Measurements from ENCODE around the gene TRAPPC1.

TRAPPC1 gene

DNA sequence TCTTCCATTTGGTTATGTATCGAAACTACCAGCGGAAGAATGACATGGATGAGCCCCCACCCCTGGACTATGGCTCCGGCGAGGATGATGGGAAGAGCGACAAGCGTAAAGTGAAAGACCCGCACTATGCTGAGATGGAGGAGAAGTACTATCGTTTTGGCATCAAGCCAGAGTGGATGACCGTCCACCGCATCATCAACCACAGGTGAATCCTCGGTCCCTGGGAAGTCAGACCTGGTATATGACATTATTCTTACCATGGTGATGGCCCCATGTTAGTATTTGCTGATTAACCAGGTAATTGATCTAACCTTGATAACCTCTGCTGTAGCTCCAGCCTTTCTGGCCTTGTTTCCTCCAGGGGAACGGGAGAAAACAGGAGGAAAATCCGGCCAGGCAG is 34.7 kb downstream of the TRAPPC1 start:
- peak overlapping the region; percentile 88 for H3K27ac Mint-ChIP-seq
- H3K27me3 Mint-ChIP-seq, result no peaks in the 10 kb centered on the region
- H3K36me3 Mint-ChIP-seq (ENCODE audit: low read depth), result peaks cover 73% of the 10 kb centered on the region

DNA sequence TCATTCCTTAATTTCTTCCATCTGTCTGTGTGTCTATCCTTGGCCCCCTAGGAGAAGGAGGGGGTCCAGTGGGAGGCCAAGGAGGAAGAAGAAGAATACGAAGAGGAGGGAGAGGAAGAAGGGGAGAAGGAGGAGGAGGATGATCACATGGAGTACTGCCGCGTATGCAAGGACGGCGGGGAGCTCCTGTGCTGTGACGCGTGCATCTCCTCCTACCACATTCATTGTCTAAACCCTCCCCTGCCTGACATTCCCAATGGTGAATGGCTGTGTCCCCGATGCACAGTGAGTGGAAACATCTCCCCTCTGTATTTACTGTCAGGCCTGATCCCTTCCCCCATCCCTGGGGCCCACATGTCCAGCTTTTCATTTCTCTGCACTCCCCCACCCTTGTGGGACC is 36.9 kb downstream of the TRAPPC1 start:
- Mint-ChIP-seq H3K27ac (peak overlapping the region; percentile 13), H3K36me3 (ENCODE audit: low read depth) (peaks cover 82% of the 10 kb centered on the region), H3K4me1 (ENCODE audit: low read depth) (peaks cover 17% of the 10 kb centered on the region), H3K27me3 (no peaks in the 10 kb centered on the region), H3K4me3 (no peak overlapping the region), H3K9me3 (no peaks in the 10 kb centered on the region)

More for the DNA sequence above, 34.7 kb downstream of the TRAPPC1 start:
- H3K9me3 Mint-ChIP-seq, result no peaks in the 10 kb centered on the region
- H3K4me3 Mint-ChIP-seq, result no peak overlapping the region
- peaks cover 13% of the 10 kb centered on the region for H3K4me1 Mint-ChIP-seq (ENCODE audit: low read depth)

DNA sequence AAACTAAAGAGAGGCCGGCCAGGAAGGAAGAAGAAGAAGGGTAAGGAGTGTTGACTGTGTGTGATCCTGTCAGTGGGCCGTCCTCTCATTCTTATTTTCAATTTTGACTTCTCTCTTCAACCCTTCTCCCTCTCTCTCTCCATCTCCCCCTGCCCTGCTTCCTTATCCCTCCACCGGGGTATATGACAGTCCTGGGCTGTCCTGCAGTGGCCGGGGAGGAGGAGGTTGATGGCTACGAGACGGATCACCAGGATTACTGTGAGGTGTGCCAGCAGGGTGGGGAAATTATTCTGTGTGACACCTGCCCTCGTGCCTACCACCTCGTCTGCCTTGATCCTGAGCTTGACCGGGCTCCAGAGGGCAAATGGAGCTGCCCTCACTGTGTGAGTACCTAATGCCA is 37.5 kb downstream of the TRAPPC1 start:
- Mint-ChIP-seq H3K36me3 (ENCODE audit: low read depth) (peaks cover 81% of the 10 kb centered on the region), H3K9me3 (no peaks in the 10 kb centered on the region), H3K4me1 (ENCODE audit: low read depth) (peaks cover 17% of the 10 kb centered on the region), H3K4me3 (no peak overlapping the region), H3K27me3 (no peaks in the 10 kb centered on the region), H3K27ac (no peak overlapping the region)

DNA sequence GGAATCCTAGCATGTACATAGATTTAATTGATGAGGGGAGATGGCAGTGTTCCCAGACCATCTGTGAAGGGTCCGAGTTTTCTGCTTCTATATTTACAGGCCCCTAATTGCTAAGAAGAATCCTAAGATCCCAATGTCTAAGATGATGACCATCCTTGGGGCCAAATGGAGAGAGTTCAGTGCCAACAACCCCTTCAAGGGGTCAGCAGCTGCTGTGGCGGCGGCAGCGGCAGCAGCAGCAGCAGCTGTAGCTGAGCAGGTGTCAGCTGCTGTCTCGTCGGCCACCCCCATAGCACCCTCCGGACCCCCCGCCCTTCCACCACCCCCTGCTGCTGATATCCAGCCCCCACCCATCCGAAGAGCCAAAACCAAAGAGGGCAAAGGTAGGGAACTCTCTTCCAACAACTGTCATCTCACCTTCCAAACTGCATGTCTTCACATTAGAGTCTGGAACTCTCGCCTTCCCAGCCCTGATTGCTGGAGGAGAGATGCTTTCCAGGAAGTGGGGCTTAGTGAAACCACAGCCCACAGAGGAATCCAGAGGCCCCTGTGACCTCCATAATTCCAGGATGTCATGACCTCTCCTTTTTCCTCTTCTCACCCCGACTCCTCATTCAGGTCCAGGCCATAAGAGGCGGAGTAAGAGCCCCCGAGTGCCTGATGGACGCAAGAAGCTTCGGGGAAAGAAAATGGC is 38.4 kb downstream of the TRAPPC1 start:
- Mint-ChIP-seq H3K36me3 (ENCODE audit: low read depth) (peaks cover 72% of the 10 kb centered on the region), H3K9me3 (no peaks in the 10 kb centered on the region), H3K4me1 (ENCODE audit: low read depth) (peaks cover 17% of the 10 kb centered on the region), H3K27me3 (no peaks in the 10 kb centered on the region), H3K27ac (peak overlapping the region; percentile 23), H3K4me3 (no peak overlapping the region)

DNA sequence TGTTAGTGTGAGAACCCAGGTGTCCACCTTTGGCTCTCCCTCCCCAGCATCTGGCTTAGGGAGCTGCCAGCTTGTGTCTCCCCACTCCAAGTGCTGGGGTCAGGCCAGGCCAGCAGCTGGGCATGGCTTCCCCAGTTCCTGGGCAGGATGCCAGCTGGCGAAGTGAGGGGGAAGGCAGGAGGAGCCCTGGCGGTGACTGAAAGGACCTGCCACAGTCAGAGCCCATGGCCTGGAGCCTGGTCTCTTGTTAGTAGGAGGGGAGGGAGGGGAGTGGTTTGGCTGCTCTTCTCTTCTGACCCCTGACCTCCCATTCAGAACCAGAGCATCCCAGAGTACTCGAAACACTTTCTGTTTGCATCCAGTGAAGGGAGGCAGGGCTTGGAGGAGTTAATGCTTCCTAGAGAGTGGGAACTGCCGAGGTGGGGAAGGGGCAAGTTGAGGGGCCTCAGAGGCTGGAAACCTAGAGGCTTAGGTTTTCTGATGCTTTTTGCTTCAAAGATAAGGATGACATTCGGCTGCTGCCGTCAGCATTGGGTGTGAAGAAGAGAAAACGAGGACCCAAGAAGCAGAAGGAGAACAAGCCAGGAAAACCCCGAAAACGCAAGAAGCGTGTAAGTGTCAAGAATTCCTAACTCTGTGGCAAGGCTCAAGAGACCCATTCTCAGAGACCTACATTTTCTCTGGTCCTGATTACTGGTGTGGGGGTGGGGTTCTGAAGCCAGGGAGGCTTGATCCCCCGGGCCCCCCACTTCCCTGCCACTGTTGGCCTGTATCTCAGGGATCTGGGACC is 42.4 kb downstream of the TRAPPC1 start:
- no peak overlapping the region for H3K27ac Mint-ChIP-seq
- H3K27me3 Mint-ChIP-seq, result no peaks in the 10 kb centered on the region
- H3K9me3 Mint-ChIP-seq, result no peaks in the 10 kb centered on the region
- peaks cover 41% of the 10 kb centered on the region for H3K36me3 Mint-ChIP-seq (ENCODE audit: low read depth)
- H3K4me3 Mint-ChIP-seq, result no peak overlapping the region
- H3K4me1 Mint-ChIP-seq (ENCODE audit: low read depth), result peaks cover 4% of the 10 kb centered on the region

DNA sequence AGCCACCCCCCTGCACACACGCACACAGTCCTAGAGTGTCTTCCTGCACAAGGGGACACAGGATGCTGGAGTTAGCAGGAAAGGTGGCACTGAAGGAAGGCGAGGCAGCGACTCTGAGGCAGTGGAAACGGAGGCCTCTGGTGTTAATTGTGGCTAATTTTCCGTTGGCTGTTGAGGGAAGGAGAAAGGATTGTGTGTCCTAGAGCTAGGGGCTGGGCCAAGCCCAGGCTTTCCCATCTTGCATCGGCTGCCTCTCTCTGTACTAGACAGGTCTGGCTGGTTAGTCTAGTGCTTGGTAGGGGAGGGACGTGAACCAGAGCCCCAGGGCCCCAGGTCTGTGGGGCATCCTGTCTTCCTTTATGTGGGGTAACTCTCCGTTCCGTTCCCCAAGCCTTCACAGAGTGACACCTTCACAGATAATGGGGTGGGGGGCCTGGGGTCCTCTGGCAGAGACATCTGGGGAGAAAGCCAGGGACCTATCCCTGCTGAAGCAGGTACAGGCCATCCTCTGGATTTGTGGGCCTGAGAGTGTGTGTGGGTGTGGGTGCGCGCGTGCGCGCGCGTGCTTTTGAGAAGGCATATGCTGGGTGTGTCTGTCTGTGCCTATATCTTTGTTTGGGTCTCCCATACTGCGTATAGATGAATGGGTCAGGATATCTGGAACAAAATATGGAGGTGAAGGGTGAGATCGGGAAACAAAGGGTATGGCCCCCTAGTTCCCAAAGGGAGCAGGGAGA is 43.4 kb downstream of the TRAPPC1 start, which contains the start of gene CHD3:
TSS of gene CHD3 (plus strand) at position 606 of the 737 bp plus-strand sequence. CDS start 212 bp downstream, outside the sequence.
- Mint-ChIP-seq H3K4me3 (no peak within 1 kb of the TSS), H3K9me3 (no peaks in the 10 kb centered on the region), H3K36me3 (ENCODE audit: low read depth) (peaks cover 31% of the 10 kb centered on the region), H3K27ac (no peak within 1 kb of the TSS), H3K4me1 (ENCODE audit: low read depth) (peaks cover 4% of the 10 kb centered on the region), H3K27me3 (no peaks in the 10 kb centered on the region)

DNA sequence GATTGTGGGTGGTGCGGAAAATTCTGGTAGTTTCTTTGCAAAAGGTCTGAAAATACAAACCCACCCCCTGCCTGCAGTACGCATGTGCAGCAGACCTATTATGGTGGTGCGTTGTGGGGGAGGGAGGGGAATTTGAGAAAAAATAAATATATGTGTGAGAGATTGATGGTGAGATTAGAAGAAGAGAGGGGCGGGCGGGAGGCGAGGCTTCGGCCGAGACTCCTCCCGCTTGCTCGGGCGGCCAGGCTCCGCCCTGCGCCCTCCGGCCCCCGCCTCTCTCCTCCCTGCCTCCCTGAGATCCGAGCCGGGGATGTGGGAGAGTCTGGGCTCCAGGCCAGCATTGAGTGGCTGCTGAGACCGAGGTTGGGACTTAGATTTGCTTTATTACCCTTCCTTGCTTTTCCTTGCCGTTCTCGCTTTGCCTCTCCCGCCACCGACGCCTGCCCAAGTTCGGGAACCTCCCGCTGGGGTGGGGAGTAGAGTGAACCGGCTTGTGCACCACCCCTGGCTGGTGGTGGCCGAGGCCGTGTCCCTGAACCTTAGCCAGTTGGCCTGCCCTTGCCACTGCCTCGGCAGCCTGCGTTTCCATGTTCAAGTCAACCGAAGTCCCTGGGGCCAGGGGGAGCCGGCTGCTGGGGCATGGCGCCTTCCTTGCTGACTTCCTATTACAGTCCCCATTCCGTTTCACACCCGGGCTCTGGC is 44.1 kb downstream of the TRAPPC1 start:
- Mint-ChIP-seq H3K27me3 (no peaks in the 10 kb centered on the region), H3K36me3 (ENCODE audit: low read depth) (peaks cover 28% of the 10 kb centered on the region), H3K9me3 (no peaks in the 10 kb centered on the region), H3K4me3 (no peak overlapping the region), H3K27ac (no peak overlapping the region), H3K4me1 (ENCODE audit: low read depth) (peaks cover 4% of the 10 kb centered on the region)

DNA sequence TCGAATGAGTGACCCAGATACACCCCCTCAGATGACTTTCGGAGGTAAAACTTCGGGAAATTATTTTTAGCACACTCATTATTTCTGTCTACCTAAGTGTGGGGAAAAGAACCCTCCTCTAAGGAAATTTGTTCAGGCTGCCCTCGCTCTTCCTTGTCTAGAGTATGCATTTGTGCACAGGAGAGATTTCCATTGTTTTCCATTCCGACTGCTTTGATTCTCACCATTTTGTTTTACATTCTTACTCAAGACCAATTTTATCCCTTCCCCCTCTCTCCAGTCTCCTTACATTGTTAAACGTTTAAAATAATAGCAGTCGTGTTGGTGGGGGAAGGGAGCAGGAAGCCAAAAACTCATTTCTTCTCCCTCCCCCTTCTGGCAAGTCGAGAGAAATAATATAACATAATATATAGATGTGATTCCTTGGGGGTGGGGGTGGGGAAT is 44.7 kb downstream of the TRAPPC1 start:
- H3K4me1 Mint-ChIP-seq (ENCODE audit: low read depth), result peaks cover 4% of the 10 kb centered on the region
- no peak overlapping the region for H3K27ac Mint-ChIP-seq
- H3K36me3 Mint-ChIP-seq (ENCODE audit: low read depth), result peaks cover 26% of the 10 kb centered on the region
- H3K27me3 Mint-ChIP-seq, result no peaks in the 10 kb centered on the region
- no peak overlapping the region for H3K4me3 Mint-ChIP-seq
- H3K9me3 Mint-ChIP-seq, result no peaks in the 10 kb centered on the region

DNA sequence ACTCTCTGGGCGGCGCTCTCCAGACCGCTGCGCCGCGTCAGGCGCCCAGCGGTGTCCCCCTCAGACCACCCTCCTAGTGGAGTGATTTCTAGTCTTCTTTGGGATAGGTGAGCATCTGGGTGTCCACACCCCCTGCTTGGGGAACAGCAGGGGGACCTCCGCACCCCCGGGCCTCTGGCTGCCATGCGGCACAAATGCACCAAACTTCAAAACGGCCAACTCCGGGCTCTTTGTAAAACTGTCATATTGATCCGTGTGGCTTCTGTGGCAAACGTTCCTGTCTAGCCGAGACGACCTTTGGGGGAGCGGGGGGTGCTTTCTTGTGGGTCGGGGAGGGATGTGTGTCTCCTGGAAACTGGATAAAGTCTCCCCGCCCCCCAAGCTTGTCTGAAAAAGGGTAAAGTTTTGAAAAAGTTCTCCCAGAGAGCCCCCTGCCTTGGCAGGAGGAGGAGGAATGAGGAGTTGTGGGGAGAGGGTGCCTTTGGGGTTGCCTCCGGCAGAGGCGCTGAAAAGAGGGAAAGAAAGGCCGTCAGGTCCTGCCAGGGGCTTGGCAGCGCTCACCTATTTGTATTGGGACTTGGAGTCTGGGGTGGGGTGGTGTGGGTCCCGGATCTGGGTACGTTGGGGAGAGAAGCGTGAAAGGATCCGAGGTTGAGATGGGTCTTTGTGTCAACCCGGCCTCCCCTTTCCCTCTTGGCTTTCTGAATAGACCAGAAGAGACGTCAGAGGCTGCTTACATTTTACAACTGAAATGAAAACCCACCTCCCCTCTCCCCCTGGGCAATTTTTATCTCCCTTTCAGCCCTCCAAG is 45.3 kb downstream of the TRAPPC1 start:
- no peaks in the 10 kb centered on the region for H3K9me3 Mint-ChIP-seq
- no peaks in the 10 kb centered on the region for H3K27me3 Mint-ChIP-seq
- peaks cover 4% of the 10 kb centered on the region for H3K4me1 Mint-ChIP-seq (ENCODE audit: low read depth)
- H3K27ac Mint-ChIP-seq, result no peak overlapping the region
- no peak overlapping the region for H3K4me3 Mint-ChIP-seq
- peaks cover 20% of the 10 kb centered on the region for H3K36me3 Mint-ChIP-seq (ENCODE audit: low read depth)

DNA sequence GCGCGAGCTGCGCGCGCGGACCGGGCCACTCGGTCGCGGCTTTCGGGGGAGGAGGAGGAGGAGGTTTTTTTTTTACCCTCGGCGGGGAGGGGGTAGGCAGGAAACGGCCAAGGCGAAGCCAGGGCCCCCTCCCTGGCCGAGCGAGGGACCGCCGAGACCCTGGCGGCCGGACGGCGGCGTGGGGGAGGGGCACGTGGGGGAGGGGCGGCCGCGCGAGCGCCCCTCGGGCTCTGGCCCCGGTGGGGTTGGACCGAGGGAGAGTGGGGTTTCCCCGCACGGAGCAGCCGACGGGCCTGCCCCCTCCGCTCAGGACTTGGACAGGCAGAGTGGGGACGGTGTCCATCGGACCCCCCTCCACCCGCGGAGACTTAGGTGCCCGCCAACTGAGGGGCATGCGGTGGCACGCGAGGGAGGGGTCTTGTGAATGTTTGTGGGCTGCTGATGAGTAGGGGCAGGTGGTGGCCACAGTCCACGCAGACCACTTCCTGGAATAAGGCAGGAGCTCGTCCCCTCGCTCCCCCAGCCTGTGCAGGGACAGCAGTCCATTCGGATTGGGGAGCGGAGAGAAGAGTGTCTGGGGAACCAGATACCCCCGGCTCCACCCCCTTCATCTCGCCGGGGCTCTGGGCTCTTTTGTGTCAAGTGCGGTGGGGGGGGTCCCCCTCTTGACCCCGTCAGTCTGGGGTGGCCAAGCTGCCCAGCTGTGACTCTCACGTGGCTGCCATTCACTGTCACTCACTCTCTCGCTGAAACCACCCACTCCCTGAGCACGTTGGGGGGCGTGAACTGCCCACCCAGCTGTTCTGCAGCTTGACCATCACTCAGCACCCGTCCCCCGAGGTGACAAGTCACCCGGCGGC is 46.1 kb downstream of the TRAPPC1 start:
- H3K27me3 Mint-ChIP-seq, result no peaks in the 10 kb centered on the region
- H3K27ac Mint-ChIP-seq, result no peak overlapping the region
- H3K9me3 Mint-ChIP-seq, result no peaks in the 10 kb centered on the region
- H3K4me3 Mint-ChIP-seq, result no peak overlapping the region
- peaks cover 3% of the 10 kb centered on the region for H3K4me1 Mint-ChIP-seq (ENCODE audit: low read depth)
- H3K36me3 Mint-ChIP-seq (ENCODE audit: low read depth), result peaks cover 11% of the 10 kb centered on the region

DNA sequence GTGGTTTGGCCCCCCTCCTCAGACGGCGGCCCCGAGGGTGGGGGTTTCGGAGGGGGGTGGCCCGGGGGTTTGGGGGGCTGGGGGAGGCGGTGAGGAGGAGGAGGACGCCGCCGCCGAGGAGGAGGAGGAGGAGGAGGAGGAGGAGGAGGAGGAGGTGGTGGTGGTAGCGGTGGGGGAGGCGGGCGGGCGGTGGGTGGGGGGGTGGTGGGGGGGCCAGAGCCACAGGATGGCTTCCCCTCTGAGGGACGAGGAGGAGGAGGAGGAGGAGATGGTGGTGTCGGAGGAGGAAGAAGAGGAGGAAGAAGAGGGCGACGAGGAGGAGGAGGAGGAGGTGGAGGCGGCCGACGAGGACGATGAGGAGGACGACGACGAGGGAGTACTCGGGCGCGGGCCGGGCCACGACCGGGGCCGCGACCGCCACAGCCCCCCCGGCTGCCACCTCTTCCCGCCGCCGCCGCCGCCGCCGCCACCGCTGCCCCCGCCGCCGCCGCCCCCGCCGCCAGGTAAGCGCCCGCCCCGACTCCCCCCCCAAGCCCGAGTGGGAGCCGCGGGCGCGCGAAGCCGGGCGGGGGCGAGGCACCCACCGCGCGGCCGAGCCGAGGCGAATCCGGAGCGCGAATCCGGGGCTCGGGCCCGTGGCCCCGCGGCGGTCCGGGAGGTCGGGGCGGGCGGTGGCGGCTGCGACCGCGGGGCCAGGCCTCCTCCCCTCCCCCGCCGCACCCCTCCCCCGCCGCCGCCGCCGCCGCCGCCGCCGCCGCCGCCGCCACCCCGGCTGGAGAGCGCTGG is 47.0 kb downstream of the TRAPPC1 start:
- Mint-ChIP-seq H3K4me1 (ENCODE audit: low read depth) (no peaks in the 10 kb centered on the region), H3K9me3 (no peaks in the 10 kb centered on the region), H3K27ac (peak overlapping the region; percentile 83), H3K36me3 (ENCODE audit: low read depth) (peaks cover 5% of the 10 kb centered on the region), H3K27me3 (no peaks in the 10 kb centered on the region), H3K4me3 (peak overlapping the region; percentile 69)

DNA sequence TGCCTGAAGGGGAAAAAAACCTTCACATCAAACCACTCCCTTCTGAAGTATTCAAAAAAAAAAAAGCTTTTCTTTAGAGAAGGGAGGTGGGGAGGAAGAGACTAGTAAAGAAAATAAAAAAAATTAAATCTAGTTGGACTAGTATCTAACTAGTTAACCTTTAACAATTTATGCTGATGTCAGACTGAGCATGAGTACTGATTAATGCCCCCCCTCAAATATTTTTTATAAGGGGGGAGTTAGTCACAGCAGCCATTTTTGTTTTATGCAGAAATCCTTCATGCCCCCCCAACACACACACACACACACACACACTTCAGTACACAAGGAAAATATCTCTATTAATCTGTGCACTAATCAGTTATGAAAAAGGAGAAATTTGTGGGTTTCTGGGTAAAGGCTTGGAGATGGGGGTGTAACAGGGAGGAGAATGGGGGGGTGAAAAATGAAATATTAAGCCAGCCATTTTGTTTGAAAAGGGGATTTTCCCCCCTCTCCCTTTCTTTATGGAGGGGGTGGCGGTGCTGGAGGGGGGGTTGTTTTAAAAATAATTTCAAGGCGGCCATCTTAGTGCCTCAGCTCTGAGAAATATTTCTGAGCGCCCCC is 47.9 kb downstream of the TRAPPC1 start:
- Mint-ChIP-seq H3K4me3 (peak overlapping the region; percentile 74), H3K36me3 (ENCODE audit: low read depth) (no peaks in the 10 kb centered on the region), H3K4me1 (ENCODE audit: low read depth) (no peaks in the 10 kb centered on the region), H3K27ac (peak overlapping the region; percentile 80), H3K27me3 (no peaks in the 10 kb centered on the region), H3K9me3 (no peaks in the 10 kb centered on the region)

All from stimulated activated naive CD8-positive, alpha-beta T cell treated with anti-CD3 and anti-CD28 coated beads, Interleukin-15, Interleukin-2, amounts not matched to agents 100 ng/mL and 50 ng/mL, for 24 hours (primary cell).